Colonic mucosa (tissue), 4 donors: ENCODE measurements around the gene LIN28A. TPM values are rescaled to one million over a fixed set of nuclear protein-coding genes. Genes with fewer than 3 reads are reported as not detected.

ENCODE experiments used
- DNase-seq: peaks from one replicate; pipeline ENCODE4 v3.0.0-alpha.2; 2020
- H3K27ac ChIP-seq: fragments of 200-600 bp; one replicate; pipeline ENCODE4 v1.8.0; 2021
- H3K27me3 ChIP-seq: fragments of 200-600 bp; one replicate; pipeline ENCODE4 v1.8.0; 2021
- H3K36me3 ChIP-seq: fragments of 200-600 bp; one replicate; pipeline ENCODE4 v1.8.0; 2021
- H3K4me1 ChIP-seq: fragments of 200-600 bp; one replicate; pipeline ENCODE4 v1.8.0; 2021; ENCODE audit warnings: mild to moderate bottlenecking
- H3K4me3 ChIP-seq: fragments of 200-600 bp; one replicate; pipeline ENCODE4 v1.8.0; 2021
- H3K9ac ChIP-seq, 2 donors: one replicate each; pipeline ENCODE4 v1.7.0; 2013; ENCODE audit warnings: control low read depth in 2 of 2, low read depth in 2 of 2, low read length in 2 of 2
- H3K9me3 ChIP-seq: fragments of 200-600 bp; one replicate; pipeline ENCODE4 v1.8.0; 2021
- CTCF ChIP-seq: fragments of 200-600 bp; IDR thresholded peaks from one replicate; pipeline ENCODE4 v1.8.0; 2022; ENCODE audit warnings: antibody characterized with exemption, mild to moderate bottlenecking
- intact Hi-C: fragments of 100-400 bp; cut with DNase I; formaldehyde crosslinking; loops from one replicate; pipeline ENCODE4 v1.14.1; 2022
- total RNA-seq, 2 donors: library from RNA; stranded (reverse); fragmentation: NEBNext Ultra II Directional in 1 of 2; extraction: Animal tissue kit (Norgen Biotek cat#: 25700) in 1 of 2; gene quantifications; one replicate each; pipeline ENCODE4 v1.2.1, GENCODE V29; 2021
- donor health status: healthy.
- donor health status: DM: no; HTN: no; CAD: no.
- donor health status: DM: no; HTN: no; CAD: no.

LIN28A gene
- total RNA-seq, 2 donors from 2014 or later: 1.4 TPM; not detected in 1

- H3K9me3 ChIP-seq: no peaks in the 10 kb centered on the region
- H3K27ac ChIP-seq: no peak overlapping the region
- peaks cover 7% of the 10 kb centered on the region for H3K36me3 ChIP-seq
- H3K27me3 ChIP-seq: no peaks in the 10 kb centered on the region
- H3K9ac ChIP-seq: no peak overlapping the region
- no peak overlapping the region for H3K4me3 ChIP-seq
- no peak for TF ChIP-seq CTCF
- no peaks in the 10 kb centered on the region for H3K4me1 ChIP-seq
- intact Hi-C loops: no loop called here
- no peak for DNase-seq
These were observed 42.0 kb downstream of the LIN28A start for GRCh38 chr1:26452459-26453183.

DNA sequence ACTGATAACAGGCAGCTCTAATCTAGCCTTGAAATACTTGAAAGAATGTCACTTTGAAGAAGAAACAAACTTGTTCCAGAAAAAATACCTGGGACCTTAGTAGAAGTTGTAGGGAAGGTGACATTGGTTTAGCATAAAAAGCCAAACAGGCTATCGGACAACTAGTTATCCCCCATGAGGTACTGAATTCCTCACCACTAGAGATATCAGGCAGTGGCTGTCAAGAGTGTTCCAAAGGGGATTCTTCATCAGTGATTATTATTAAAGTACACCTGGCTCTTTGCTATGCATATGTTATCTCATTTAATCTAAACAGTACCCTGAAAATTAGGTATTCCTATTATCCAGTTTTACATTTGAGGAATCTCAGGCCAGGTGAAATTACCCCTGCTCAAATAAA lies 48.5 kb downstream of the LIN28A start:
- no peak for DNase-seq
- H3K9me3 ChIP-seq: no peaks in the 10 kb centered on the region
- H3K27me3 ChIP-seq: no peaks in the 10 kb centered on the region
- H3K9ac ChIP-seq: no peak overlapping the region
- H3K4me3 ChIP-seq: no peak overlapping the region
- H3K4me1 ChIP-seq: no peaks in the 10 kb centered on the region
- no peak for TF ChIP-seq CTCF
- no peak overlapping the region for H3K27ac ChIP-seq
- H3K36me3 ChIP-seq: peaks cover 13% of the 10 kb centered on the region
- intact Hi-C loops: no loop called here

DNA sequence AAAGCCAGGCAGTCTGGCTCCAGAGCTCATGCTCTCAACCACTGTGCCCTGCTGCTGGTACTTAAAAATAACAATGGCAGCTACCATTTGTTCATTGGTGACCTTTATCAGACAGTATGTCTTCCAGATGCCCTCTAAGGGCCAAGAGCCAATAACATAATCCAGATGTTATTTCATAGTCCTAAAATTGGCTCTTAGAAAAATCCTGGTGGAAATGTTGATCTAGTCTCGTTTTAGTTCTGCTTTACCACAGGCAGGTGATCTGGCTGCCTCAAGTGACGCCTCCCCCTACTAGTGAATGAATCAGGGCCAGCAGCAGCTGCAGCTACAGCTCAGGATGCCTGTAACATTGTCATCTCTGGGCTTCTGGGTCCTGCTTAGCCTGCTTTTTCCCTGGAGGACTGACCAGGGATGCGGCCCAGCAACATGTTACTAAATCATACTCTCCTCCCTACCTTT lies 49.0 kb downstream of the LIN28A start:
- no peak overlapping the region for H3K9ac ChIP-seq
- intact Hi-C loops: no loop called here
- H3K36me3 ChIP-seq: peaks cover 12% of the 10 kb centered on the region

GRCh38 chr1:26468911-26469310 lies 58.3 kb downstream of the LIN28A start:
- Histone ChIP-seq H3K27me3 (no peaks in the 10 kb centered on the region), H3K9me3 (no peaks in the 10 kb centered on the region), H3K4me3 (no peak overlapping the region), H3K36me3 (peaks cover 12% of the 10 kb centered on the region), H3K9ac (no peak overlapping the region), H3K4me1 (peaks cover 18% of the 10 kb centered on the region), H3K27ac (no peak overlapping the region)
- intact Hi-C loops: no loop called here
- peak; percentile 74 for DNase-seq
- TF ChIP-seq CTCF: no peak

More for the DNA sequence above, 49.0 kb downstream of the LIN28A start:
- no peak for TF ChIP-seq CTCF
- Histone ChIP-seq H3K9me3 (no peaks in the 10 kb centered on the region), H3K27ac (no peak overlapping the region), H3K27me3 (no peaks in the 10 kb centered on the region), H3K4me3 (no peak overlapping the region), H3K4me1 (no peaks in the 10 kb centered on the region)
- no peak for DNase-seq

DNA sequence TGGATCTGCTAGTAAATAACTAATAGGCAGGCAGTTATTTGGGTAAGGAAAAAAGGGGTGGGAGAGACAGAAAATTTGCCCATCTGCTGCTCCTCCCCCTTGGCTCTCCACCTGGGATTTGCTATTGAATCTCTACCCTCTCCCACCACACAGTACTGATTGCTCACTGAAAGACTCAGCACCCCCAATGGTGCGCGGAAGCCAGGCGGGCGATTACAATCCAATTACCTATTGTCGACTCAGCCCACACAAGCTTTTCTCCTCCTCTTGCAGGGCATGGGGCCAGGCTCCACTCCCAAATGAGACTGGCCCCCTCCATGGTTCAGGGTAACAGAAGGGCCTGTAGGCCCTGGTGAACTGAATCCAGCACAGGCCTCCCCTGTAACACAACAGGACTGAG lies 58.9 kb downstream of the LIN28A start:
- Histone ChIP-seq H3K9me3 (no peaks in the 10 kb centered on the region), H3K9ac (no peak overlapping the region), H3K4me1 (peaks cover 20% of the 10 kb centered on the region), H3K27me3 (no peaks in the 10 kb centered on the region), H3K36me3 (peaks cover 12% of the 10 kb centered on the region), H3K4me3 (no peak overlapping the region), H3K27ac (no peak overlapping the region)
- peak; percentile 22 for DNase-seq
- TF ChIP-seq CTCF: no peak
- intact Hi-C loops: no loop called here
